Left lung (tissue), 10 donors: ENCODE results near the gene ERCC4. TPM values are rescaled to one million over a fixed set of nuclear protein-coding genes. Genes with fewer than 3 reads are reported as not detected.

Experiments used
- ATAC-seq: fragments of 200-7000 bp; cut with Tn5 transposase; one replicate; pipeline ENCODE4 v1.9.1; 2020; ENCODE audit warnings: moderate library complexity
- DNase-seq, 4 donors: peaks; one replicate each; pipeline ENCODE4 v3.0.0-alpha.2; 2013 to 2020
- H3K27ac ChIP-seq, 2 donors: fragments of 200-600 bp; sonication (generic) in 1 of 2; one replicate each; pipeline versions ENCODE4 v1.5.0 to v1.8.0; 2020 to 2021
- H3K27me3 ChIP-seq, 2 donors: fragments of 200-600 bp; sonication (generic) in 1 of 2; one replicate each; pipeline versions ENCODE4 v1.5.0 to v1.8.0; 2020 to 2021
- H3K36me3 ChIP-seq, 2 donors: fragments of 200-600 bp; sonication (generic) in 1 of 2; one replicate each; pipeline versions ENCODE4 v1.5.0 to v1.8.0; 2020 to 2021
- H3K4me1 ChIP-seq, 2 donors: fragments of 200-600 bp; one replicate each; pipeline ENCODE4 v1.8.0; 2021
- H3K4me3 ChIP-seq, 2 donors: fragments of 200-600 bp; sonication (generic) in 1 of 2; one replicate each; pipeline versions ENCODE4 v1.5.0 to v1.8.0; 2020 to 2021; ENCODE audit warnings: mild to moderate bottlenecking in 1 of 2
- H3K9me3 ChIP-seq, 2 donors: fragments of 200-600 bp; sonication (generic) in 1 of 2; one replicate each; pipeline versions ENCODE4 v1.5.0 to v1.8.0; 2020 to 2021
- intact Hi-C, 2 donors: fragments of 100-400 bp; cut with DNase I; formaldehyde crosslinking; loops; one replicate each; pipeline versions ENCODE4 v1.11.2 to v1.14.2; 2022
- polyA plus RNA-seq, 6 donors: library from polyadenylated mRNA; unstranded; fragments of 120-200 nt; gene quantifications; one replicate each; pipeline ENCODE4 v1.2.1, GENCODE V29; 2013; ENCODE audit not compliant: insufficient read length in 6 of 6
- total RNA-seq, 2 donors: library from RNA; stranded (reverse); fragmentation: NEBNext Ultra II Directional; extraction: Animal tissue kit (Norgen Biotek cat#: 25700); gene quantifications; one replicate each; pipeline ENCODE4 v1.2.1, GENCODE V29; 2021
- TF ChIP-seq, protein P1 (sequence below), 2 donors: fragments of 200-600 bp; sonication (generic) in 1 of 2; IDR thresholded peaks; one replicate each; pipeline versions ENCODE4 v1.5.0 to v1.8.0; 2021; ENCODE audit warnings: antibody characterized with exemption in 2 of 2
- donor health status: DM: no; HTN: yes; CAD: no.
- donor health status: DM: no; HTN: no; CAD: no.

ERCC4 gene
- total and polyA plus RNA-seq, 8 donors: 10.7 to 20.1 (median 16.4) TPM

DNA sequence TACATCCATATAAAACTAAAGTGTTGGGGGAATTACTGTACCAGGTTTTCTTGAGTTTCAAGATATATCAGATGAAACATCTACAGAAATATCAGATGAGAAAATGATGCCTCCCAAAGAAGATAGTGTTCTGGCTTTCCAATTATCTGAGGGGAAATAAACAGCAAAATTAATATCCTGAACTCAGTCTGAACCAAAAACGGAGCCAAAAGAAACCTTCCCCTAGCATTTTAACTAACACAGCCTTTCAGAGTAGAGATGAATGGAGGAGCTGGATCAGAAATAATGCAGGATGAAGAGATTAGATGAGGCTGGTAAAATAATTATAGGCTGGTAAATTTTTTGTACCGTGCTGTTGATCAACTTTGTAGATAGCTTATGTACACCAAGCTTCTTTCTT is 16.2 kb downstream of the ERCC4 start:
- no peaks in the 10 kb centered on the region for H3K27me3 ChIP-seq
- peak overlapping the region in 1 of 2 donors; percentile 6 for H3K27ac ChIP-seq
- DNase-seq (no peak), ATAC-seq (no peak)
- TF ChIP-seq, protein P1, sequence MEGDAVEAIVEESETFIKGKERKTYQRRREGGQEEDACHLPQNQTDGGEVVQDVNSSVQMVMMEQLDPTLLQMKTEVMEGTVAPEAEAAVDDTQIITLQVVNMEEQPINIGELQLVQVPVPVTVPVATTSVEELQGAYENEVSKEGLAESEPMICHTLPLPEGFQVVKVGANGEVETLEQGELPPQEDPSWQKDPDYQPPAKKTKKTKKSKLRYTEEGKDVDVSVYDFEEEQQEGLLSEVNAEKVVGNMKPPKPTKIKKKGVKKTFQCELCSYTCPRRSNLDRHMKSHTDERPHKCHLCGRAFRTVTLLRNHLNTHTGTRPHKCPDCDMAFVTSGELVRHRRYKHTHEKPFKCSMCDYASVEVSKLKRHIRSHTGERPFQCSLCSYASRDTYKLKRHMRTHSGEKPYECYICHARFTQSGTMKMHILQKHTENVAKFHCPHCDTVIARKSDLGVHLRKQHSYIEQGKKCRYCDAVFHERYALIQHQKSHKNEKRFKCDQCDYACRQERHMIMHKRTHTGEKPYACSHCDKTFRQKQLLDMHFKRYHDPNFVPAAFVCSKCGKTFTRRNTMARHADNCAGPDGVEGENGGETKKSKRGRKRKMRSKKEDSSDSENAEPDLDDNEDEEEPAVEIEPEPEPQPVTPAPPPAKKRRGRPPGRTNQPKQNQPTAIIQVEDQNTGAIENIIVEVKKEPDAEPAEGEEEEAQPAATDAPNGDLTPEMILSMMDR (IDR thresholded peaks at IDR 0.05): no peak
- H3K9me3 ChIP-seq: no peaks in the 10 kb centered on the region
- intact Hi-C loops: no loop called here
- no peak overlapping the region for H3K4me3 ChIP-seq
- H3K4me1 ChIP-seq: peaks cover 0 to 4% of the 10 kb centered on the region in 2 donors
- H3K36me3 ChIP-seq: peaks cover 0 to 53% of the 10 kb centered on the region in 2 donors

DNA sequence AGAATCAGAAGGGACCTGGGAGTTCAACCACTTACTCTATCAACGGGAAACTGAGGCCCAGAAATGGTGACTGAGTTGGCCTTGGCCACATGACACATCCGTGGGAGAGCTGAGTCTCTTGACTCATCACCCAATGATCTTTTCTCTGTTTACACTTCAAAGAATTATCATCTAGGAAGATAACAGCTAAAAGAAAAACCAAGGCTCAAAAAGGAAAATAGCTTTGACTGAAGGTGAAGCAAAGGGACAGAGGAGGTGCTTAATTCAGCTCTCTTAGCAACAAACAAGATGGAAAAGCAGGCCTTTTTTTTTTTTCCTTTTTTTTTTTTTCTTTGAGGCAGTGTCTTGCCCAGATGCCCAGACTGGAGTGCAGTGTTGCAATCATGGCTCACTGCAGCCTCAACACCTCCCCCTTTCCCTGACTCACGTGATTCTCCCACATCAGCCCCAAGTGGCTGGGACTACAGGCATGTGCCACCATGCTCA is 16.7 kb downstream of the ERCC4 start:
- TF ChIP-seq, protein P1 (IDR thresholded peaks at IDR 0.05): no peak
- ATAC-seq: peak; percentile 92
- Histone ChIP-seq H3K36me3 (peaks cover 0 to 50% of the 10 kb centered on the region in 2 donors), H3K9me3 (no peaks in the 10 kb centered on the region), H3K27ac (peak overlapping the region in 1 of 2 donors; percentile 6), H3K27me3 (no peaks in the 10 kb centered on the region), H3K4me1 (peaks cover 0 to 4% of the 10 kb centered on the region in 2 donors), H3K4me3 (no peak overlapping the region)
- peak in 1 of 4 donors; percentile 67 for DNase-seq
- intact Hi-C loops: no loop called here

DNA sequence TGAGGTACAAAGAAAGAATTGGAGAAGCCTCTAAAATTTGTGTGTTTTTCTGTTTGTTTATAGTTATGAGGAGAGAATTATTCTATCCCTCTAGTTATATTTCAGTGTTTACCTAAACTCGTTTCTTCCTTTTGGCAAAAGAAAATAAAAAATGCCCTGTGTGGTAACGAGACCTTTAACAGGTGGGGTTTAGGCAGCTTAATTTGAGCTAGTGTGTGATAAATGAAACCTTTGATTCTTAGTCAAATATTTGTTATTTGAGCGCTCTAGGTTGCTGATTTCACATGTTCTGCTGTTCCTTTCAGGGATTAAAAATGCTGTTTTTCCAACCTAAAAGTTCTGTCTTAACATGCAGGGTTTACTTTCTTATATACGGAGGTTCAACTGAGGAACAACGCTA is 17.5 kb downstream of the ERCC4 start:
- TF ChIP-seq, protein P1 (IDR thresholded peaks at IDR 0.05): no peak
- no peak overlapping the region for H3K27ac ChIP-seq

DNA sequence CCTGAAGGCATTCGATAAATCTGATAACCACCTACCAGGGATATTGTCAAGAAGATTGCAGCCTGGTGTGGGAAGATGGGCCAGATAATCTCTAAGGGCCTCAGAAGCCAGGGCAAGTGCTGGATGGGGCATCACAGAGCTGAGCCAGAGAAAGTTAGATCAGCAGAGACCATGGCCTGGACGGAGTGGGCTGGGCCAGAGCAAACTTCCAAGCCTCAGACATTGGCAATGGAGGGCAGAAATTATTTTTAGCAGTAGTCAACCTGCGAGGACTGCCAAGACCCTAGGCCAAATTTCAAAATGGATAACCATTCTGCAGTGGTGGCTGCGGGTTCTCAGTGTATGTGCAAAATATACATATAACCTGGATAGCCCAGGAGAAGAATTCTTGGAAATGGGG is 18.5 kb downstream of the ERCC4 start:
- TF ChIP-seq, protein P1 (IDR thresholded peaks at IDR 0.05): no peak
- intact Hi-C loops: no loop called here
- ATAC-seq (no peak), DNase-seq (peak in 1 of 4 donors; percentile 6)
- Histone ChIP-seq H3K27ac (no peak overlapping the region), H3K27me3 (no peaks in the 10 kb centered on the region), H3K4me3 (no peak overlapping the region), H3K36me3 (peaks cover 0 to 42% of the 10 kb centered on the region in 2 donors), H3K9me3 (no peaks in the 10 kb centered on the region), H3K4me1 (peaks cover 0 to 4% of the 10 kb centered on the region in 2 donors)

More for the DNA sequence above, 17.5 kb downstream of the ERCC4 start:
- Histone ChIP-seq H3K9me3 (no peaks in the 10 kb centered on the region), H3K36me3 (peaks cover 0 to 51% of the 10 kb centered on the region in 2 donors), H3K4me3 (no peak overlapping the region), H3K27me3 (no peaks in the 10 kb centered on the region), H3K4me1 (peaks cover 0 to 4% of the 10 kb centered on the region in 2 donors)
- no peak for ATAC-seq
- DNase-seq: no peak
- intact Hi-C loops: no loop called here

DNA sequence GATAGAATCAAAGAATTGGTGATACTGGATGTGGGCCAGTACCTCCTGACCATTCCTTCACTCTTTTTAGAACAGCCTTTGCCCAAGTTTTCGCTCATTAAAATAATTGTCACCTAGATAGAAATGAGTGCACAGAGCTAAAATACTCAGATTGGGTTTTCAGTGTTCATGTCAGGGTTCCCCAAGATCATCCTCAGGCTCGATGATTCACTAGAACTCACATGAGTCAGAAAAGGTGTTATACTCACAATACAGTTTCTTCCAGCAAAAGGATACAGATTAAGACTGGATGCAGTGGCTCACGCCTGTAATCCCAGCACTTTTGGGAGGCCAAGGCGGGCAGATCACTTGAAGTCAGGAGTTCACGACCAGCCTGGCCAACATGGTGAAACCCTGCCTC is 19.9 kb downstream of the ERCC4 start:
- Histone ChIP-seq H3K9me3 (no peaks in the 10 kb centered on the region), H3K4me3 (no peak overlapping the region), H3K4me1 (peaks cover 0 to 4% of the 10 kb centered on the region in 2 donors), H3K36me3 (peaks cover 0 to 40% of the 10 kb centered on the region in 2 donors), H3K27me3 (no peaks in the 10 kb centered on the region), H3K27ac (no peak overlapping the region)
- intact Hi-C loops: no loop called here
- DNase-seq (no peak), ATAC-seq (no peak)
- TF ChIP-seq, protein P1 (IDR thresholded peaks at IDR 0.05): no peak
